H9 (cell line): ENCODE results near the gene ZSWIM6. TPM values are rescaled to one million over a fixed set of nuclear protein-coding genes. Genes with fewer than 3 reads are reported as not detected.

Experiments
- DNase-seq: peaks from one replicate; pipeline ENCODE4 v3.0.0-alpha.2; 2017
- H2AFZ ChIP-seq: one replicate; pipeline ENCODE4 v1.6.1; 2013; ENCODE audit warnings: mild to moderate bottlenecking, low read length, control low read depth, moderate library complexity
- H2AK5ac ChIP-seq: 2 replicates; pipeline ENCODE4 v1.6.1; 2013; ENCODE audit warnings: low read length, control low read depth, mixed read lengths; ENCODE audit not compliant: insufficient read length
- H2BK120ac ChIP-seq: one replicate; pipeline ENCODE4 v1.6.1; 2013; ENCODE audit warnings: low read depth, mild to moderate bottlenecking, low read length, control low read depth, inconsistent platforms; ENCODE audit not compliant: poor library complexity, severe bottlenecking
- H2BK12ac ChIP-seq: 2 replicates; pipeline ENCODE4 v1.6.1; 2013; ENCODE audit warnings: low read length, control low read depth, mixed read lengths, low read depth; ENCODE audit not compliant: insufficient read length
- H2BK15ac ChIP-seq: 2 replicates; pipeline ENCODE4 v1.6.1; 2013; ENCODE audit warnings: low read depth, low read length, control low read depth
- H2BK20ac ChIP-seq: one replicate; pipeline ENCODE4 v1.6.1; 2013; ENCODE audit warnings: low read depth, mild to moderate bottlenecking, low read length, control low read depth, inconsistent platforms; ENCODE audit not compliant: poor library complexity, severe bottlenecking
- H2BK5ac ChIP-seq: 2 replicates; pipeline ENCODE4 v1.6.1; 2013; ENCODE audit warnings: low read length, control low read depth, mixed read lengths; ENCODE audit not compliant: insufficient read length
- H3K14ac ChIP-seq: 2 replicates; pipeline ENCODE4 v1.6.1; 2013; ENCODE audit warnings: low read length, control low read depth; ENCODE audit not compliant: insufficient read depth
- H3K18ac ChIP-seq: 2 replicates; pipeline ENCODE4 v1.6.1; 2013; ENCODE audit warnings: low read depth, mild to moderate bottlenecking, mixed read lengths, low read length, control low read depth; ENCODE audit not compliant: insufficient read length
- H3K23ac ChIP-seq: 2 replicates; pipeline ENCODE4 v1.6.1; 2013; ENCODE audit warnings: low read length, control low read depth, mixed read lengths, low read depth; ENCODE audit not compliant: insufficient read length
- H3K23me2 ChIP-seq: 2 replicates; pipeline ENCODE4 v1.6.1; 2013; ENCODE audit warnings: low read depth, mild to moderate bottlenecking, mixed read lengths, low read length, control low read depth; ENCODE audit not compliant: insufficient read length, poor library complexity, severe bottlenecking
- H3K27ac ChIP-seq: 2 replicates; pipeline ENCODE4 v1.5.1; 2013; ENCODE audit warnings: low read length, control low read depth, mixed read lengths, low read depth; ENCODE audit not compliant: insufficient read length
- H3K27me3 ChIP-seq: 2 replicates; pipeline ENCODE4 v1.6.1; 2013; ENCODE audit warnings: low read length, control low read depth, inconsistent platforms; ENCODE audit not compliant: insufficient read depth
- H3K4ac ChIP-seq: 2 replicates; pipeline ENCODE4 v1.6.1; 2013; ENCODE audit warnings: low read depth, mild to moderate bottlenecking, control low read depth, inconsistent platforms, low read length, moderate library complexity
- H3K4me1 ChIP-seq: 2 replicates; pipeline ENCODE4 v1.6.1; 2013; ENCODE audit warnings: low read length, control low read depth, inconsistent platforms; ENCODE audit not compliant: insufficient read depth
- H3K4me2 ChIP-seq: 2 replicates; pipeline ENCODE4 v1.6.1; 2013; ENCODE audit warnings: low read length, control low read depth, mixed read lengths; ENCODE audit not compliant: insufficient read length, insufficient read depth
- H3K56ac ChIP-seq: 2 replicates; pipeline ENCODE4 v1.6.1; 2013; ENCODE audit warnings: low read depth, mild to moderate bottlenecking, mixed read lengths, low read length, control low read depth; ENCODE audit not compliant: insufficient read length
- H3K79me1 ChIP-seq: 2 replicates; pipeline ENCODE4 v1.6.1; 2013; ENCODE audit warnings: low read depth, mild to moderate bottlenecking, moderate library complexity, low read length, control low read depth, inconsistent platforms; ENCODE audit not compliant: insufficient read depth, poor library complexity, severe bottlenecking
- H3K79me2 ChIP-seq: 2 replicates; pipeline ENCODE4 v1.6.1; 2013; ENCODE audit warnings: low read length, control low read depth, inconsistent platforms; ENCODE audit not compliant: insufficient read depth
- H3K9ac ChIP-seq: 2 replicates; pipeline ENCODE4 v1.6.1; 2013; ENCODE audit warnings: low read length, control low read depth, mixed read lengths; ENCODE audit not compliant: insufficient read length; ENCODE audit errors: extremely low read depth
- H3K9me3 ChIP-seq: one replicate; pipeline ENCODE4 v1.6.1; 2013; ENCODE audit warnings: low read depth, low read length, inconsistent platforms; ENCODE audit not compliant: control insufficient read depth
- H3T11ph ChIP-seq: one replicate; pipeline ENCODE4 v1.6.1; 2013; ENCODE audit warnings: mild to moderate bottlenecking, low read length, control low read depth, inconsistent platforms
- H4K20me1 ChIP-seq: one replicate; pipeline ENCODE4 v1.6.1; 2013; ENCODE audit not compliant: control insufficient read depth, insufficient read length, insufficient read depth
- H4K5ac ChIP-seq: 2 replicates; pipeline ENCODE4 v1.6.1; 2013; ENCODE audit warnings: low read depth, mild to moderate bottlenecking, mixed read lengths, low read length, control low read depth; ENCODE audit not compliant: insufficient read length
- H4K8ac ChIP-seq: replicated peaks from 2 replicates; pipeline ENCODE4 v1.6.1; 2013; ENCODE audit warnings: low read length, control low read depth, mixed read lengths, low read depth; ENCODE audit not compliant: insufficient read length
- H4K91ac ChIP-seq: 2 replicates; pipeline ENCODE4 v1.6.1; 2013; ENCODE audit warnings: low read depth, mild to moderate bottlenecking, moderate library complexity, mixed read lengths, low read length, control low read depth; ENCODE audit not compliant: insufficient read length
- H3K27ac Mint-ChIP-seq, 3 experiments: 2 replicates in 2 of 3; 3 replicates in 1 of 3; pipeline ENCODE4 v1.8.0; 2020 to 2021; ENCODE audit warnings: mixed read lengths in 3 of 3, mild to moderate bottlenecking in 1 of 3, moderate library complexity in 1 of 3
- H3K27me3 Mint-ChIP-seq: 2 replicates; pipeline ENCODE4 v1.8.0; 2021; ENCODE audit warnings: low read depth, mild to moderate bottlenecking, moderate library complexity, mixed read lengths
- H3K36me3 Mint-ChIP-seq, 3 experiments: 2 replicates in 2 of 3; 3 replicates in 1 of 3; pipeline ENCODE4 v1.8.0; 2020 to 2021; ENCODE audit warnings: low read depth in 3 of 3, mixed read lengths in 3 of 3; ENCODE audit not compliant: insufficient read depth in 1 of 3
- H3K4me1 Mint-ChIP-seq, 2 experiments: 2 replicates each; pipeline ENCODE4 v1.8.0; 2020; ENCODE audit warnings: mixed read lengths in 2 of 2
- H3K4me3 Mint-ChIP-seq, 2 experiments: 2 replicates in 1 of 2; 3 replicates in 1 of 2; pipeline ENCODE4 v1.8.0; 2020 to 2021; ENCODE audit warnings: mild to moderate bottlenecking in 2 of 2, mixed read lengths in 2 of 2, moderate library complexity in 1 of 2
- H3K9me3 Mint-ChIP-seq, 2 experiments: 2 replicates in 1 of 2; 3 replicates in 1 of 2; pipeline ENCODE4 v1.8.0; 2020; ENCODE audit warnings: mild to moderate bottlenecking in 2 of 2, mixed read lengths in 2 of 2, moderate library complexity in 1 of 2
- CTCF ChIP-seq: fragments of 200-600 bp; sonication (generic); conservative IDR thresholded peaks from 3 replicates; pipeline ENCODE4 v1.8.0; 2021; ENCODE audit warnings: antibody characterized with exemption, mild to moderate bottlenecking
- WGBS: extraction: QIAGEN DNeasy Blood & Tissue Kit; methylation state at CpG from one replicate; pipeline ENCODE4 v1.1.7; 2013; ENCODE audit warnings: missing lambda C conversion rate, low lambda C conversion rate, mixed read lengths; ENCODE audit not compliant: insufficient read length; ENCODE audit errors: extremely low coverage; 5-methylcytosine and 5-hydroxymethylcytosine counted together
- total RNA-seq: library from RNA; stranded (reverse); gene quantifications from 2 replicates; pipeline ENCODE4 v1.2.1, GENCODE V29; 2021

Gene ZSWIM6
- total RNA-seq, 1 experiment from 2014 or later = 11.5 TPM

GRCh38 chr5:61286446-61287132 lies 45.5 kb upstream of the ZSWIM6 start:
- Histone ChIP-seq H4K91ac (no peak overlapping the region), H3K27me3 (no peaks in the 10 kb centered on the region), H4K20me1 (no peaks in the 10 kb centered on the region), H2AK5ac (no peak overlapping the region), H2BK20ac (no peak overlapping the region), H3K56ac (no peak overlapping the region), H3K14ac (no peak overlapping the region), H3K79me2 (no peaks in the 10 kb centered on the region), H3K23me2 (no peaks in the 10 kb centered on the region), H3K79me1 (no peaks in the 10 kb centered on the region), H3K23ac (no peak overlapping the region), H2AFZ (no peak overlapping the region), H3K9ac (no peak overlapping the region), H2BK120ac (no peak overlapping the region), H2BK12ac (no peak overlapping the region), H2BK15ac (no peak overlapping the region), H3K9me3 (no peaks in the 10 kb centered on the region), H3K4me2 (no peak overlapping the region), H3K4me1 (peaks cover 3% of the 10 kb centered on the region), H3K18ac (peak overlapping the region; percentile 34), H3K27ac (no peak overlapping the region), H2BK5ac (no peak overlapping the region), H3T11ph (no peak overlapping the region), H3K4ac (no peak overlapping the region), H4K5ac (no peak overlapping the region), H4K8ac (no peak overlapping the region)
- Mint-ChIP-seq H3K4me1 (peaks cover 8 to 18% of the 10 kb centered on the region in 2 experiments), H3K9me3 (no peaks in the 10 kb centered on the region; a peak in 1 of 5 replicates), H3K4me3 (no peak overlapping the region), H3K27ac (no peak overlapping the region), H3K27me3 (no peaks in the 10 kb centered on the region), H3K36me3 (no peaks in the 10 kb centered on the region)
- no peak for TF ChIP-seq CTCF
- DNase-seq = no peak
- no CpG with 5 or more reads among the region's 5 CpGs for WGBS
